ENCODE data around the gene ZNF488.

GRCh38 chr10:47381427-47382379, 2.4 kb downstream of the ZNF488 start:
- TF ChIP-seq, protein P1, sequence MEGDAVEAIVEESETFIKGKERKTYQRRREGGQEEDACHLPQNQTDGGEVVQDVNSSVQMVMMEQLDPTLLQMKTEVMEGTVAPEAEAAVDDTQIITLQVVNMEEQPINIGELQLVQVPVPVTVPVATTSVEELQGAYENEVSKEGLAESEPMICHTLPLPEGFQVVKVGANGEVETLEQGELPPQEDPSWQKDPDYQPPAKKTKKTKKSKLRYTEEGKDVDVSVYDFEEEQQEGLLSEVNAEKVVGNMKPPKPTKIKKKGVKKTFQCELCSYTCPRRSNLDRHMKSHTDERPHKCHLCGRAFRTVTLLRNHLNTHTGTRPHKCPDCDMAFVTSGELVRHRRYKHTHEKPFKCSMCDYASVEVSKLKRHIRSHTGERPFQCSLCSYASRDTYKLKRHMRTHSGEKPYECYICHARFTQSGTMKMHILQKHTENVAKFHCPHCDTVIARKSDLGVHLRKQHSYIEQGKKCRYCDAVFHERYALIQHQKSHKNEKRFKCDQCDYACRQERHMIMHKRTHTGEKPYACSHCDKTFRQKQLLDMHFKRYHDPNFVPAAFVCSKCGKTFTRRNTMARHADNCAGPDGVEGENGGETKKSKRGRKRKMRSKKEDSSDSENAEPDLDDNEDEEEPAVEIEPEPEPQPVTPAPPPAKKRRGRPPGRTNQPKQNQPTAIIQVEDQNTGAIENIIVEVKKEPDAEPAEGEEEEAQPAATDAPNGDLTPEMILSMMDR (conservative IDR thresholded peaks at IDR 0.05 in 1 of 2, IDR thresholded peaks at IDR 0.05 in 1 of 2; ENCODE audit: low read depth in 1 of 2, low read length in 2 of 2): no peak
- no peak for TF ChIP-seq EZH2 (IDR thresholded peaks at IDR 0.05; ENCODE audit: low read length, missing control alignments)
